ENCODE data around the gene CIT. TPM values are rescaled to one million over a fixed set of nuclear protein-coding genes. Genes with fewer than 3 reads are reported as not detected.

The CIT gene
- total and polyA plus RNA-seq, 2 donors (not counting 3 experiments of a cell fraction or from before 2014, with no cell fraction given), result 13.3 to 61.8 TPM

DNA sequence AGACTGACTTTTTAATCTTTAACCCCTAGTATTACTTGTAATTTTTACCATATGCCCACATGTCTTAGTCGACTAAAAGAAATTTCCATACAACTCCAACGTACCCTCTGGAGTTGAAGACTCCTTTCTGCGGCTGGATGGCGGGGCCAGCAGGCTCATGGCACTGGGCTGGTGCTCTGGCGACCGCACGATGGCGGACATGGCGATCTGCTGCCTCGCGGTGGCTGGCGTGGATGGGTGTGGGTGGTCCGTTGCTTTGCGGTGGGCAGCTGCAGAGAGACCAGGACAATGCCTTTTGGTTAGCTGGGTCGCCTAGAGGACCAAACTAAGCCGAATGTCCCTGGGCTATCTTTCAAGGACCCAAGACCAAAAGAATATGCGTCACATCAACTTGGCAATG, 159.0 kb downstream of the CIT start:
- TF ChIP-seq JUN (IDR thresholded peaks at IDR 0.05; ENCODE audit: borderline replicate concordance, insufficient read depth, insufficient read length, low read depth) (no peak), MYC (IDR thresholded peaks at IDR 0.05; ENCODE audit: low read depth, low read length) (no peak), EZH2 (IDR thresholded peaks at IDR 0.05; ENCODE audit: borderline replicate concordance, low read depth, low read length, severe bottlenecking) (no peak), POLR2A (IDR thresholded peaks at IDR 0.05; ENCODE audit: low read depth, low read length) (no peak), POLR2AphosphoS5 (IDR thresholded peaks at IDR 0.05; ENCODE audit: insufficient read depth, low read depth, low read length) (no peak)
- TF ChIP-seq, protein P1, sequence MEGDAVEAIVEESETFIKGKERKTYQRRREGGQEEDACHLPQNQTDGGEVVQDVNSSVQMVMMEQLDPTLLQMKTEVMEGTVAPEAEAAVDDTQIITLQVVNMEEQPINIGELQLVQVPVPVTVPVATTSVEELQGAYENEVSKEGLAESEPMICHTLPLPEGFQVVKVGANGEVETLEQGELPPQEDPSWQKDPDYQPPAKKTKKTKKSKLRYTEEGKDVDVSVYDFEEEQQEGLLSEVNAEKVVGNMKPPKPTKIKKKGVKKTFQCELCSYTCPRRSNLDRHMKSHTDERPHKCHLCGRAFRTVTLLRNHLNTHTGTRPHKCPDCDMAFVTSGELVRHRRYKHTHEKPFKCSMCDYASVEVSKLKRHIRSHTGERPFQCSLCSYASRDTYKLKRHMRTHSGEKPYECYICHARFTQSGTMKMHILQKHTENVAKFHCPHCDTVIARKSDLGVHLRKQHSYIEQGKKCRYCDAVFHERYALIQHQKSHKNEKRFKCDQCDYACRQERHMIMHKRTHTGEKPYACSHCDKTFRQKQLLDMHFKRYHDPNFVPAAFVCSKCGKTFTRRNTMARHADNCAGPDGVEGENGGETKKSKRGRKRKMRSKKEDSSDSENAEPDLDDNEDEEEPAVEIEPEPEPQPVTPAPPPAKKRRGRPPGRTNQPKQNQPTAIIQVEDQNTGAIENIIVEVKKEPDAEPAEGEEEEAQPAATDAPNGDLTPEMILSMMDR (IDR thresholded peaks at IDR 0.05; ENCODE audit: extremely low read depth in 1 of 2, insufficient read depth in 1 of 2, low read depth in 1 of 2, low read length in 2 of 2), result no peak
- H3K9ac ChIP-seq (replicated peaks; ENCODE audit: extremely low read depth, insufficient read depth, low read length), result no peak overlapping the region
- DNase-seq (ENCODE audit: low read depth, low spot score) (no peak), FAIRE-seq (no peak)
- no peaks in the 10 kb centered on the region for H3K79me2 ChIP-seq (ENCODE audit: control insufficient read depth, insufficient read depth, low read length)
- dilution Hi-C loops (cut with MboI; ENCODE audit: extremely low pct_ligation_motif_present, low sequenced_read_pairs) (no loop called here), intact Hi-C loops (cut with micrococcal nuclease) (no loop called here)
- H3K27me3 ChIP-seq (ENCODE audit: control insufficient read depth in 2 of 2, insufficient read depth in 2 of 2, low read length in 2 of 2), result no peaks in the 10 kb centered on the region
- no peaks in the 10 kb centered on the region for H3K9me1 ChIP-seq (replicated peaks; ENCODE audit: control insufficient read depth, extremely low read depth, insufficient read depth, low read length)
- POLR2A ChIA-PET, result interaction anchor here (0.6 kb wide), 1 partner anchor 9 kb away, joined by 3 read pairs; no protein-coding TSS in a partner anchor
- no peaks in the 10 kb centered on the region for H4K20me1 ChIP-seq (replicated peaks; ENCODE audit: control insufficient read depth, extremely low read depth, insufficient read depth, low read length)
- H2AFZ ChIP-seq (ENCODE audit: low read depth, low read length), result no peak overlapping the region
- CTCF ChIA-PET, result interaction anchor here (0.7 to 1.3 kb wide), 2 partner anchors 10 to 23 kb away, joined by 3 to 6 read pairs; no protein-coding TSS in a partner anchor
- no peak overlapping the region for H3K4me3 ChIP-seq (replicated peaks in 1 of 3; ENCODE audit: insufficient read depth in 1 of 3, low read depth in 1 of 3, low read length in 3 of 3)
- no TSS peak for BruUV-seq (replicated peaks)
- H3K27ac ChIP-seq (ENCODE audit: insufficient read depth, low read depth, low read length), result no peak overlapping the region
- H3K9me3 ChIP-seq (replicated peaks; ENCODE audit: control insufficient read depth, insufficient read depth, low read length), result no peaks in the 10 kb centered on the region
- no peak overlapping the region for H3K4me2 ChIP-seq (ENCODE audit: insufficient read depth, low read length)
- peaks cover 20% of the 10 kb centered on the region for H3K4me1 ChIP-seq (ENCODE audit: control insufficient read depth, extremely low read depth, insufficient read depth, low read length)
- H3K36me3 ChIP-seq (ENCODE audit: control insufficient read depth in 2 of 2, extremely low read depth in 1 of 2, insufficient read depth in 2 of 2, low read length in 2 of 2), result no peaks in the 10 kb centered on the region

DNA sequence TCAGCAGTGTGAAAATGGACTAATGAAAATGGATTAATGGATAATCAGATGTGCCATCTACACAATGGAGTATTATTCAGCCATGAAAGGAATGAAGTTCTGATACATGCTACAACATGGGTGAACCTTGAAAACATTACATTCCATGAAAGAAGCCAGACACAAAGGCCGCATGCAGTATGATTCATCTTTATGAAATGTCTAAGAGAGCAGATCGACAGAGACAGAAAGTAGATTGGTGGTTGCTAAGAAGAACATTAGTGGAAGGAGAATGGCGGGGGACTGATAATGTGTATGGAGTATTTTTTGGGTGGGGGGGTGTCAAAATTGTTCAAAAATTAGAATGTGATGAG, 161.9 kb downstream of the CIT start:
- POLR2A ChIA-PET, result no interaction called here
- H3K36me3 ChIP-seq (ENCODE audit: control insufficient read depth in 2 of 2, extremely low read depth in 1 of 2, insufficient read depth in 2 of 2, low read length in 2 of 2), result no peaks in the 10 kb centered on the region
- H3K27ac ChIP-seq (ENCODE audit: insufficient read depth, low read depth, low read length), result peak overlapping the region; percentile 78
- H3K4me3 ChIP-seq (replicated peaks in 1 of 3; ENCODE audit: insufficient read depth in 1 of 3, low read depth in 1 of 3, low read length in 3 of 3), result no peak overlapping the region
- H3K9ac ChIP-seq (replicated peaks; ENCODE audit: extremely low read depth, insufficient read depth, low read length), result no peak overlapping the region
- no peaks in the 10 kb centered on the region for H3K9me1 ChIP-seq (replicated peaks; ENCODE audit: control insufficient read depth, extremely low read depth, insufficient read depth, low read length)
- no peak overlapping the region for H3K4me2 ChIP-seq (ENCODE audit: insufficient read depth, low read length)
- no TSS peak for BruUV-seq (replicated peaks)
- intact Hi-C loops (cut with micrococcal nuclease), result no loop called here
- no peak overlapping the region for H2AFZ ChIP-seq (ENCODE audit: low read depth, low read length)
- peak; percentile 82 for FAIRE-seq
- H3K4me1 ChIP-seq (ENCODE audit: control insufficient read depth, extremely low read depth, insufficient read depth, low read length), result peaks cover 20% of the 10 kb centered on the region
- H3K27me3 ChIP-seq (ENCODE audit: control insufficient read depth in 2 of 2, insufficient read depth in 2 of 2, low read length in 2 of 2), result no peaks in the 10 kb centered on the region
- dilution Hi-C loops (cut with MboI; ENCODE audit: extremely low pct_ligation_motif_present, low sequenced_read_pairs), result no loop called here
- H4K20me1 ChIP-seq (replicated peaks; ENCODE audit: control insufficient read depth, extremely low read depth, insufficient read depth, low read length), result no peaks in the 10 kb centered on the region
- DNase-seq (ENCODE audit: low read depth, low spot score), result no peak
- H3K79me2 ChIP-seq (ENCODE audit: control insufficient read depth, insufficient read depth, low read length), result no peaks in the 10 kb centered on the region
- CTCF ChIA-PET, result interaction anchor here (2.0 kb wide), 1 partner anchor 20 kb away, joined by 11 read pairs; no protein-coding TSS in a partner anchor
- TF ChIP-seq EZH2 (IDR thresholded peaks at IDR 0.05; ENCODE audit: borderline replicate concordance, low read depth, low read length, severe bottlenecking) (no peak), MYC (IDR thresholded peaks at IDR 0.05; ENCODE audit: low read depth, low read length) (no peak), FOS (IDR thresholded peaks at IDR 0.05; ENCODE audit: borderline replicate concordance, insufficient read depth, low read length) (no peak), POLR2A (IDR thresholded peaks at IDR 0.05; ENCODE audit: low read depth, low read length) (no peak), JUN (IDR thresholded peaks at IDR 0.05; ENCODE audit: borderline replicate concordance, insufficient read depth, insufficient read length, low read depth) (no peak), GATA2 (IDR thresholded peaks at IDR 0.05; ENCODE audit: insufficient read depth, insufficient read length, low read depth, low read length) (no peak)
- TF ChIP-seq, protein P2, sequence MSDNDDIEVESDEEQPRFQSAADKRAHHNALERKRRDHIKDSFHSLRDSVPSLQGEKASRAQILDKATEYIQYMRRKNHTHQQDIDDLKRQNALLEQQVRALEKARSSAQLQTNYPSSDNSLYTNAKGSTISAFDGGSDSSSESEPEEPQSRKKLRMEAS (IDR thresholded peaks at IDR 0.05; ENCODE audit: insufficient read depth, insufficient read length), result no peak
- TF ChIP-seq, protein P1 (IDR thresholded peaks at IDR 0.05; ENCODE audit: extremely low read depth in 1 of 2, insufficient read depth in 1 of 2, low read depth in 1 of 2, low read length in 2 of 2), result no peak
- H3K9me3 ChIP-seq (replicated peaks; ENCODE audit: control insufficient read depth, insufficient read depth, low read length), result no peaks in the 10 kb centered on the region
